SK-N-MC (cell line): ENCODE measurements around the gene UBE2D1.
"Not testable (repeated sequence)": the region's sequence is repeated elsewhere in the genome, so short reads cannot be mapped to it uniquely, and the experiment has no call there.

ENCODE experiments used
- DNase-seq: peaks from one replicate; pipeline ENCODE4 v3.0.0-alpha.2; 2011; ENCODE audit warnings: low read depth, low spot score
- H3K27ac ChIP-seq: fragments of 200-600 bp; sonication (generic); 2 replicates; pipeline ENCODE4 v1.5.1; 2016; ENCODE audit warnings: mixed run types
- H3K36me3 ChIP-seq: fragments of 200-600 bp; sonication (generic); 2 replicates; pipeline ENCODE4 v1.6.1; 2017; ENCODE audit warnings: antibody characterized with exemption, low read length, mixed read lengths; ENCODE audit not compliant: insufficient read depth
- H3K4me3 ChIP-seq: fragments of 200-600 bp; sonication (generic); 2 replicates; pipeline ENCODE4 v1.5.1; 2016
- H3K9ac ChIP-seq: fragments of 200-600 bp; sonication (generic); 2 replicates; pipeline ENCODE4 v1.8.0; 2017; ENCODE audit warnings: mixed run types, mixed read lengths; ENCODE audit not compliant: insufficient read length
- H3K9me3 ChIP-seq: fragments of 200-600 bp; sonication (generic); 2 replicates; pipeline ENCODE4 v1.6.1; 2017; ENCODE audit warnings: low read depth, mild to moderate bottlenecking, antibody characterized with exemption, low read length, moderate library complexity, mixed read lengths
- EZH2 ChIP-seq: fragments of 200-600 bp; sonication (generic); IDR thresholded peaks from one replicate; pipeline ENCODE4 v1.6.1; 2017; ENCODE audit warnings: antibody characterized with exemption
- FOXP2 ChIP-seq: optimal IDR thresholded peaks from 2 replicates; pipeline ENCODE3; 2011; ENCODE audit warnings: mild to moderate bottlenecking, moderate library complexity; ENCODE audit not compliant: insufficient read depth; ENCODE audit errors: extremely low read length, control extremely low read depth
- POLR2AphosphoS5 ChIP-seq: IDR thresholded peaks from 2 replicates; pipeline ENCODE4 v1.6.1; 2012; ENCODE audit warnings: mild to moderate bottlenecking, low read depth, low read length, borderline replicate concordance

UBE2D1 gene

DNA sequence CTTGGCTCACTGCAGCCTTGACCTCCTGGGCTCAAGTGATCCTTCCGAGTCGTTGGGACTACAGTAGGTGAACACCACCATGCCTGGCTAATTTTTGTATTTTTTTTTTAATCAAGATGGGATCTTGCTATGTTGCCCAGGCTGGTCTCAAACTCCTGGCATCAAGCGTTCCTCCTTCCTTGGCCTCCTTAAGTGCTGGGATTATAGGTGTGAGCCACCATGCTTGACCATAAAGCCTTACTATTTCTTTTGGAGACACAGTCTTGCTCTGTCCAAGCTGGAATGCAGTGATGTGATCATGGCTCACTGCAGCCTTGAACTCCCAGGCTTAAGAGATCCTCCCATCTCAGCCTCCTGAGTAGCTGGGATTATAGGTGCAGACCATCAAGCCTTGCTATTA, 63.0 kb downstream of the UBE2D1 start:
- Histone ChIP-seq H3K9ac (no peak overlapping the region), H3K36me3 (peaks cover 21% of the 10 kb centered on the region), H3K4me3 (no peak overlapping the region), H3K27ac (no peak overlapping the region), H3K9me3 (no peaks in the 10 kb centered on the region)
- TF ChIP-seq EZH2: no peak
- TF ChIP-seq POLR2AphosphoS5: no peak
- DNase-seq: no peak

DNA sequence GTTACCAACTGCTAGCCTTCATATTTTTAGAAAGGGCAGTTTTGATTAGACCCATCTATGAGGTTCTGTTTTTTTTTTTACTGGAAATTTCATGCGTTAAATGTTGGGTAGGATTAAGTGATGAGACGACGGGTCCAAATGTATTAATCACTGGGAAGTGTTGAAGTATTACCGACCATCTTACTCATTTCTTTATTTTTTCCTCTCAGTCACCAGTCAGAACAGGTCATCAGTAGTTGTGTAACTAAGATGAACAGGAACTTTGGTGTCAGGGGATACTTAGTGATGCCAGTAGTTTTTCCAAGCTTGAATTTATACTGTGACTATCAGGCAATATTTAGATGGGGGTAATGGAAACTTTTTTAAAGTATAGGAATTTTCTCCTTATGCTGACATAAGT, 64.6 kb downstream of the UBE2D1 start:
- DNase-seq: no peak
- H3K36me3 ChIP-seq: peaks cover 13% of the 10 kb centered on the region

GRCh38 chr10:58400609-58401008, 65.8 kb downstream of the UBE2D1 start:
- H3K4me3 ChIP-seq: no peak overlapping the region
- no peak for TF ChIP-seq FOXP2
- no peak for TF ChIP-seq POLR2AphosphoS5
- TF ChIP-seq EZH2: no peak
- H3K9me3 ChIP-seq: no peaks in the 10 kb centered on the region
- peaks cover 5% of the 10 kb centered on the region; the same call in 1 of the 2 replicates for H3K36me3 ChIP-seq
- H3K27ac ChIP-seq: no peak overlapping the region
- DNase-seq: no peak
- no peak overlapping the region for H3K9ac ChIP-seq

More for the DNA sequence above, 64.6 kb downstream of the UBE2D1 start:
- Histone ChIP-seq H3K9ac (no peak overlapping the region), H3K4me3 (no peak overlapping the region), H3K27ac (no peak overlapping the region), H3K9me3 (no peaks in the 10 kb centered on the region)
- TF ChIP-seq FOXP2: no peak
- TF ChIP-seq EZH2: no peak
- TF ChIP-seq POLR2AphosphoS5: no peak

DNA sequence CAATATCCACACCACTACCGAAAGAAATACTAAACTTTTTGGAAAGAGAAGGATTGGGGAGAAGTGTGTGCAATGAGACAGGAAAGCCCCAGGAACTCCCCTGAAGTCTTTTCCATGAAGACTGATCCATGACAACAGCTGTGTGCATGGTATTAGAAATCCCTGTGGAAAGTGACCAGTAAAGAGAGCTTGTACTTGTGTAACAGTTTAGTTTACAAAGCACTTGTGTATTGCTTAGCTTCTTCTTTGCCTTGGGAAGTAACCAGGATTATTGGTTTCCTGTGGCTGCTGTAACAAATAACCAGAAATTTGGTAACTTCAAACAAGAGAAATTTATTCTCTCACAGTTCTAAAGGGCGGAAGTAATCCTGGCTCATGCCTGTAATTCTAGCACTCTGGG, 69.2 kb downstream of the UBE2D1 start:
- TF ChIP-seq FOXP2 (no peak), EZH2 (no peak), POLR2AphosphoS5 (no peak)
- H3K9me3 ChIP-seq: no peaks in the 10 kb centered on the region

GRCh38 chr10:58409956-58410610, 75.3 kb downstream of the UBE2D1 start:
- no peak overlapping the region for H3K4me3 ChIP-seq
- H3K27ac ChIP-seq: no peak overlapping the region
- H3K36me3 ChIP-seq: no peaks in the 10 kb centered on the region
- no peaks in the 10 kb centered on the region for H3K9me3 ChIP-seq
- no peak for DNase-seq
- TF ChIP-seq POLR2AphosphoS5 (no peak), EZH2 (no peak), FOXP2 (no peak)
- H3K9ac ChIP-seq: no peak overlapping the region

More for the DNA sequence above, 69.2 kb downstream of the UBE2D1 start:
- Histone ChIP-seq H3K4me3 (no peak overlapping the region), H3K27ac (no peak overlapping the region), H3K36me3 (no peaks in the 10 kb centered on the region), H3K9ac (no peak overlapping the region)
- no peak for DNase-seq

GRCh38 chr10:58412502-58412961, 77.7 kb downstream of the UBE2D1 start:
- Histone ChIP-seq H3K9me3 (no peaks in the 10 kb centered on the region), H3K9ac (no peak overlapping the region), H3K36me3 (no peaks in the 10 kb centered on the region), H3K4me3 (no peak overlapping the region), H3K27ac (no peak overlapping the region)
- TF ChIP-seq POLR2AphosphoS5: no peak
- no peak for TF ChIP-seq EZH2
- no peak for TF ChIP-seq FOXP2
- no peak for DNase-seq

GRCh38 chr10:58414270-58415041, 79.7 kb downstream of the UBE2D1 start:
- Histone ChIP-seq H3K27ac (no peak overlapping the region), H3K9me3 (no peaks in the 10 kb centered on the region), H3K36me3 (no peaks in the 10 kb centered on the region), H3K4me3 (no peak overlapping the region), H3K9ac (no peak overlapping the region)
- TF ChIP-seq FOXP2 (no peak), POLR2AphosphoS5 (no peak), EZH2 (no peak)
- no peak for DNase-seq

DNA sequence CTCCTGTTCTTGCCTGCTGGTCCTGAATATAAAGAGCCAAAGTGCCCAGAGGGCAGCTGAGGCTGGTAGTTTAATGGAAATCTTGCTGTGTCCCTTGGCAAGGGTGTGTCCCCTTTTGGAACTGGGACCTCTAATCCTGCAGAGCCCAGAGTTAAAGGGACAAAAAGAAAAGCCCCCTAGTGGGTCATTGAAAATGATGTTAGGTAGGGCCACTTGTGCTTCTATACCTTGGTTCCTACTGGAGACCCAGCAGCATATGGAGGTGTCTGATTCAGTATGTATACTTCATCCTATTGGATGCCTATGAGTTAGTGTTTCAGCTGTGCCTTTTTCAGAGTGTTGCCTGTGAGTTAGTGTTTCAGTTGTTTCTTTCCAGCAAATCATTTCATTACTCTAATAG, 81.0 kb downstream of the UBE2D1 start:
- H3K27ac ChIP-seq: no peak overlapping the region
- no peak for DNase-seq
- TF ChIP-seq POLR2AphosphoS5 (no peak), FOXP2 (no peak), EZH2 (no peak)
- H3K36me3 ChIP-seq: no peaks in the 10 kb centered on the region
- H3K4me3 ChIP-seq: no peak overlapping the region
- H3K9ac ChIP-seq: no peak overlapping the region
- H3K9me3 ChIP-seq: no peaks in the 10 kb centered on the region

- DNase-seq: not testable (repeated sequence)
Observed at GRCh38 chr10:58417902-58418301, 83.1 kb downstream of the UBE2D1 start.

More at GRCh38 chr10:58417902-58418301, 83.1 kb downstream of the UBE2D1 start:
- H3K9ac ChIP-seq, H3K4me3 ChIP-seq, H3K36me3 ChIP-seq, H3K27ac ChIP-seq, H3K9me3 ChIP-seq: not testable (repeated sequence)
